HepG2 (cell line): Measurements from ENCODE around the gene RACGAP1. TPM values are rescaled to one million over a fixed set of nuclear protein-coding genes. Genes with fewer than 3 reads are reported as not detected.

Source experiments
- ATAD3A ChIP-seq: sonication (generic); formaldehyde crosslinking; IDR thresholded peaks from 2 replicates; pipeline ENCODE4 v1.4.0; 2020; ENCODE audit warnings: missing genetic modification reagents
- CHD4 ChIP-seq: fragments of 200-600 bp; sonication (generic); IDR thresholded peaks from 2 replicates; pipeline ENCODE4 v1.7.0; 2017; ENCODE audit warnings: mild to moderate bottlenecking, low read length, borderline replicate concordance
- GFI1 ChIP-seq: sonication (generic); formaldehyde crosslinking; IDR thresholded peaks from 2 replicates; pipeline ENCODE4 v1.5.0; 2020; ENCODE audit warnings: missing genetic modification reagents, mild to moderate bottlenecking, borderline replicate concordance
- GTF2F1 ChIP-seq: fragments of 150-350 bp; IDR thresholded peaks from 2 replicates; pipeline ENCODE4 v1.6.1; 2014; ENCODE audit warnings: low read length
- JUND ChIP-seq: sonication (generic); formaldehyde crosslinking; IDR thresholded peaks from 2 replicates; pipeline ENCODE4 v1.8.0; 2022; ENCODE audit warnings: mild to moderate bottlenecking, missing genetic modification reagents
- KDM5A ChIP-seq: fragments of 200-600 bp; sonication (generic); IDR thresholded peaks from 2 replicates; pipeline ENCODE4 v1.7.0; 2018; ENCODE audit warnings: antibody characterized with exemption, mild to moderate bottlenecking, low read length, borderline replicate concordance
- MBNL3 ChIP-seq: fragments of 250-450 bp; sonication (Bioruptor Pico); conservative IDR thresholded peaks from 2 replicates; pipeline ENCODE4 v1.8.0; 2022; ENCODE audit warnings: mild to moderate bottlenecking, inconsistent platforms
- NR2F6 ChIP-seq, 2 experiments: IDR thresholded peaks; 2 replicates each; pipeline ENCODE4 v1.6.1; 2016; ENCODE audit warnings: antibody characterized with exemption in 1 of 2, mild to moderate bottlenecking in 1 of 2
- SYNCRIP ChIP-seq: fragments of 200-400 bp; formaldehyde crosslinking; IDR thresholded peaks from 2 replicates; pipeline ENCODE4 v1.6.1; 2018; ENCODE audit warnings: mild to moderate bottlenecking, low read depth, low read length; ENCODE audit not compliant: insufficient read depth
- TBX2 ChIP-seq: sonication (generic); formaldehyde crosslinking; IDR thresholded peaks from 2 replicates; pipeline ENCODE4 v1.5.0; 2020; ENCODE audit warnings: missing genetic modification reagents, mild to moderate bottlenecking, borderline replicate concordance
- ZBTB38 ChIP-seq: sonication (generic); formaldehyde crosslinking; IDR thresholded peaks from 2 replicates; pipeline ENCODE4 v1.5.1; 2020; ENCODE audit warnings: mild to moderate bottlenecking, missing genetic modification reagents
- ZFX ChIP-seq: sonication (generic); formaldehyde crosslinking; IDR thresholded peaks from 2 replicates; pipeline ENCODE4 v1.4.0; 2020; ENCODE audit warnings: mild to moderate bottlenecking, low read depth, missing genetic modification reagents, moderate library complexity
- ZNF225 ChIP-seq: sonication (generic); formaldehyde crosslinking; IDR thresholded peaks from 2 replicates; pipeline ENCODE4 v1.4.0; 2020; ENCODE audit warnings: mild to moderate bottlenecking, missing genetic modification reagents
- ZNF282 ChIP-seq: fragments of 450-650 bp; IDR thresholded peaks from 2 replicates; pipeline ENCODE4 v1.6.1; 2018; ENCODE audit not compliant: partially characterized antibody
- ZNF354B ChIP-seq: sonication (generic); formaldehyde crosslinking; IDR thresholded peaks from 2 replicates; pipeline ENCODE4 v1.8.0; 2022; ENCODE audit warnings: mild to moderate bottlenecking, missing genetic modification reagents
- ZNF614 ChIP-seq: IDR thresholded peaks from 2 replicates; pipeline ENCODE4 v1.6.1; 2018; ENCODE audit warnings: missing biosample characterization, missing genetic modification reagents, inconsistent platforms, borderline replicate concordance
- ZNF644 ChIP-seq: IDR thresholded peaks from 2 replicates; pipeline ENCODE4 v1.6.1; 2016; ENCODE audit warnings: low read depth
- polyA plus RNA-seq, 8 experiments: library from polyadenylated mRNA; depleted of rRNA in 3 of 8; stranded (reverse) in 7 of 8; unstranded in 1 of 8; fragments of >200 nt; fragmentation: Illumina TruSeq in 4 of 8; extraction: Trizol in 4 of 8; gene quantifications; 2 replicates each; pipeline versions ENCODE4 v1.2.1 to v1.2.3, GENCODE V29; 2011 to 2016; ENCODE audit warnings: low read depth in 4 of 8, missing spikeins in 1 of 8, mixed read lengths in 1 of 8; ENCODE audit not compliant: insufficient read depth in 1 of 8
- total RNA-seq, 5 experiments: library from RNA; depleted of rRNA; stranded (reverse); fragments of >200 nt; fragmentation: Illumina TruSeq; extraction: Trizol; gene quantifications; 2 replicates each; pipeline ENCODE4 v1.2.3, GENCODE V29; 2016; ENCODE audit warnings: low read depth in 1 of 5
- TF ChIP-seq, protein P1 (sequence below), 2 experiments: IDR thresholded peaks; 2 replicates each; pipeline ENCODE4 v1.6.1; 2011 to 2012; ENCODE audit warnings: low read length in 2 of 2, borderline replicate concordance in 1 of 2, low read depth in 1 of 2, mild to moderate bottlenecking in 1 of 2, moderate library complexity in 1 of 2
- TF ChIP-seq, protein P2 (sequence below): sonication (generic); formaldehyde crosslinking; IDR thresholded peaks from 2 replicates; pipeline ENCODE4 v1.5.0; 2020; ENCODE audit warnings: missing genetic modification reagents, mild to moderate bottlenecking, borderline replicate concordance
- TF ChIP-seq, protein P3 (sequence below): sonication (generic); formaldehyde crosslinking; IDR thresholded peaks from 2 replicates; pipeline ENCODE4 v1.9.0; 2021; ENCODE audit warnings: missing genetic modification reagents, borderline replicate concordance
- TF ChIP-seq, protein P4 (sequence below): sonication (generic); formaldehyde crosslinking; IDR thresholded peaks from 2 replicates; pipeline ENCODE4 v1.5.1; 2020; ENCODE audit warnings: mild to moderate bottlenecking, missing genetic modification reagents, moderate library complexity

Gene RACGAP1
- total and polyA plus RNA-seq, 2 of the 13 experiments (the other 11 are each of a cell fraction or from before 2014, with no cell fraction given) = 16.7 to 57.9 TPM

DNA sequence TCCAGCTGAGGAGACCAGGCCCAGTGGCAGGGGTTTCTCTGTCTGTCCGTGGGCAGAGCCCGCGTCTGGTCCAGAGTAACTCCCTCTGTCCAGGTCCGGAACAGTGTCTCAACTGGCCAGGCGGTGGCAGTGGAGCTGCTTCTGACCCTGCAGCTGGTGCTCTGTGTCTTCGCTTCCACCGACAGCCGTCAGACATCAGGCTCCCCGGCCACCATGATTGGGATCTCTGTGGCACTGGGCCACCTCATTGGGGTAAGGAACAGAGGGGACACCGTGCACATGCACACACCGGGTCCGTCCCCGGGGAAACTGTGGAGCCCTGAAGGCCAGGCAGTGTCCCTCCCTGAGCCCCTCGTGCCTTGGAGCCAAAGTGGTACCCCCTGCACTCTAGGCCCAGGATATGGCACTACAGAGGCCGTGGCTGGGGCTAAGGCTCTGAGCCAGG lies 51.0 kb downstream of the RACGAP1 start (continued):
- TF ChIP-seq, protein P1, sequence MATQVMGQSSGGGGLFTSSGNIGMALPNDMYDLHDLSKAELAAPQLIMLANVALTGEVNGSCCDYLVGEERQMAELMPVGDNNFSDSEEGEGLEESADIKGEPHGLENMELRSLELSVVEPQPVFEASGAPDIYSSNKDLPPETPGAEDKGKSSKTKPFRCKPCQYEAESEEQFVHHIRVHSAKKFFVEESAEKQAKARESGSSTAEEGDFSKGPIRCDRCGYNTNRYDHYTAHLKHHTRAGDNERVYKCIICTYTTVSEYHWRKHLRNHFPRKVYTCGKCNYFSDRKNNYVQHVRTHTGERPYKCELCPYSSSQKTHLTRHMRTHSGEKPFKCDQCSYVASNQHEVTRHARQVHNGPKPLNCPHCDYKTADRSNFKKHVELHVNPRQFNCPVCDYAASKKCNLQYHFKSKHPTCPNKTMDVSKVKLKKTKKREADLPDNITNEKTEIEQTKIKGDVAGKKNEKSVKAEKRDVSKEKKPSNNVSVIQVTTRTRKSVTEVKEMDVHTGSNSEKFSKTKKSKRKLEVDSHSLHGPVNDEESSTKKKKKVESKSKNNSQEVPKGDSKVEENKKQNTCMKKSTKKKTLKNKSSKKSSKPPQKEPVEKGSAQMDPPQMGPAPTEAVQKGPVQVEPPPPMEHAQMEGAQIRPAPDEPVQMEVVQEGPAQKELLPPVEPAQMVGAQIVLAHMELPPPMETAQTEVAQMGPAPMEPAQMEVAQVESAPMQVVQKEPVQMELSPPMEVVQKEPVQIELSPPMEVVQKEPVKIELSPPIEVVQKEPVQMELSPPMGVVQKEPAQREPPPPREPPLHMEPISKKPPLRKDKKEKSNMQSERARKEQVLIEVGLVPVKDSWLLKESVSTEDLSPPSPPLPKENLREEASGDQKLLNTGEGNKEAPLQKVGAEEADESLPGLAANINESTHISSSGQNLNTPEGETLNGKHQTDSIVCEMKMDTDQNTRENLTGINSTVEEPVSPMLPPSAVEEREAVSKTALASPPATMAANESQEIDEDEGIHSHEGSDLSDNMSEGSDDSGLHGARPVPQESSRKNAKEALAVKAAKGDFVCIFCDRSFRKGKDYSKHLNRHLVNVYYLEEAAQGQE (IDR thresholded peaks at IDR 0.05; ENCODE audit: borderline replicate concordance in 1 of 2, low read depth in 1 of 2, low read length in 2 of 2) = no peak
- TF ChIP-seq, protein P2, sequence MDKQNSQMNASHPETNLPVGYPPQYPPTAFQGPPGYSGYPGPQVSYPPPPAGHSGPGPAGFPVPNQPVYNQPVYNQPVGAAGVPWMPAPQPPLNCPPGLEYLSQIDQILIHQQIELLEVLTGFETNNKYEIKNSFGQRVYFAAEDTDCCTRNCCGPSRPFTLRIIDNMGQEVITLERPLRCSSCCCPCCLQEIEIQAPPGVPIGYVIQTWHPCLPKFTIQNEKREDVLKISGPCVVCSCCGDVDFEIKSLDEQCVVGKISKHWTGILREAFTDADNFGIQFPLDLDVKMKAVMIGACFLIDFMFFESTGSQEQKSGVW = no peak
- TF ChIP-seq KDM5A (no peak), ZNF354B (CRISPR knock-in tag) (no peak), MBNL3 (CRISPR knock-in tag) (no peak), CHD4 (no peak), GTF2F1 (no peak), ZBTB38 (CRISPR knock-in tag) (0 out of 2 replicates have a peak, but pooled peaks have one; percentile 14), ZNF282 (no peak), TBX2 (CRISPR knock-in tag) (peak; percentile 37; the same call in 1 of the 2 replicates), ZNF644 (CRISPR knock-in tag) (peak; percentile 34; the same call in 1 of the 2 replicates), ATAD3A (no peak), ZNF614 (CRISPR knock-in tag) (no peak), GFI1 (no peak), NR2F6 (IDR thresholded peaks at IDR 0.05) (no peak), NR2F6 (CRISPR knock-in tag; IDR thresholded peaks at IDR 0.05) (0 out of 2 replicates have a peak, but pooled peaks have one; percentile 27), SYNCRIP (no peak), JUND (CRISPR knock-in tag) (peak; percentile 44; the same call in 1 of the 2 replicates), ZFX (CRISPR knock-in tag) (peak; percentile 49; the same call in 1 of the 2 replicates), ZNF225 (no peak)
- TF ChIP-seq, protein P3, sequence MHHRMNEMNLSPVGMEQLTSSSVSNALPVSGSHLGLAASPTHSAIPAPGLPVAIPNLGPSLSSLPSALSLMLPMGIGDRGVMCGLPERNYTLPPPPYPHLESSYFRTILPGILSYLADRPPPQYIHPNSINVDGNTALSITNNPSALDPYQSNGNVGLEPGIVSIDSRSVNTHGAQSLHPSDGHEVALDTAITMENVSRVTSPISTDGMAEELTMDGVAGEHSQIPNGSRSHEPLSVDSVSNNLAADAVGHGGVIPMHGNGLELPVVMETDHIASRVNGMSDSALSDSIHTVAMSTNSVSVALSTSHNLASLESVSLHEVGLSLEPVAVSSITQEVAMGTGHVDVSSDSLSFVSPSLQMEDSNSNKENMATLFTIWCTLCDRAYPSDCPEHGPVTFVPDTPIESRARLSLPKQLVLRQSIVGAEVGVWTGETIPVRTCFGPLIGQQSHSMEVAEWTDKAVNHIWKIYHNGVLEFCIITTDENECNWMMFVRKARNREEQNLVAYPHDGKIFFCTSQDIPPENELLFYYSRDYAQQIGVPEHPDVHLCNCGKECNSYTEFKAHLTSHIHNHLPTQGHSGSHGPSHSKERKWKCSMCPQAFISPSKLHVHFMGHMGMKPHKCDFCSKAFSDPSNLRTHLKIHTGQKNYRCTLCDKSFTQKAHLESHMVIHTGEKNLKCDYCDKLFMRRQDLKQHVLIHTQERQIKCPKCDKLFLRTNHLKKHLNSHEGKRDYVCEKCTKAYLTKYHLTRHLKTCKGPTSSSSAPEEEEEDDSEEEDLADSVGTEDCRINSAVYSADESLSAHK (CRISPR knock-in tag) = no peak
- TF ChIP-seq, protein P4, sequence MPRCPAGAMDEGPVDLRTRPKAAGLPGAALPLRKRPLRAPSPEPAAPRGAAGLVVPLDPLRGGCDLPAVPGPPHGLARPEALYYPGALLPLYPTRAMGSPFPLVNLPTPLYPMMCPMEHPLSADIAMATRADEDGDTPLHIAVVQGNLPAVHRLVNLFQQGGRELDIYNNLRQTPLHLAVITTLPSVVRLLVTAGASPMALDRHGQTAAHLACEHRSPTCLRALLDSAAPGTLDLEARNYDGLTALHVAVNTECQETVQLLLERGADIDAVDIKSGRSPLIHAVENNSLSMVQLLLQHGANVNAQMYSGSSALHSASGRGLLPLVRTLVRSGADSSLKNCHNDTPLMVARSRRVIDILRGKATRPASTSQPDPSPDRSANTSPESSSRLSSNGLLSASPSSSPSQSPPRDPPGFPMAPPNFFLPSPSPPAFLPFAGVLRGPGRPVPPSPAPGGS (CRISPR knock-in tag) = no peak
